Spleen (tissue), 11 donors: ENCODE measurements around the gene MTRFR. TPM values are rescaled to one million over a fixed set of nuclear protein-coding genes. Genes with fewer than 3 reads are reported as not detected.
"Not testable (repeated sequence)": the region's sequence is repeated elsewhere in the genome, so short reads cannot be mapped to it uniquely, and the experiment has no call there.

Source experiments
- DNase-seq: peaks from one replicate; pipeline ENCODE4 v3.0.0-alpha.2; 2020
- H3K27ac ChIP-seq, 8 donors: fragments of 200-600 bp; sonication (generic) in 7 of 8; 1 replicate in 4 of 8; 2 replicates in 4 of 8; pipeline versions ENCODE4 v1.5.0 to v1.8.0; 2016 to 2021; ENCODE audit warnings: inconsistent platforms in 4 of 8, mild to moderate bottlenecking in 4 of 8, moderate library complexity in 1 of 8
- H3K27me3 ChIP-seq, 7 donors: fragments of 200-600 bp; sonication (generic) in 6 of 7; replicated peaks in 1 of 7; 1 replicate in 4 of 7; 2 replicates in 3 of 7; pipeline versions ENCODE4 v1.5.0 to v1.8.0; 2016 to 2021; ENCODE audit warnings: inconsistent platforms in 3 of 7, mild to moderate bottlenecking in 1 of 7
- H3K36me3 ChIP-seq, 6 donors: fragments of 200-600 bp; sonication (generic) in 5 of 6; 1 replicate in 4 of 6; 2 replicates in 2 of 6; pipeline versions ENCODE4 v1.5.0 to v1.8.0; 2016 to 2021; ENCODE audit warnings: inconsistent platforms in 2 of 6
- H3K4me1 ChIP-seq, 6 donors: fragments of 200-600 bp; sonication (generic) in 5 of 6; 1 replicate in 3 of 6; 2 replicates in 3 of 6; pipeline versions ENCODE4 v1.5.0 to v1.8.0; 2016 to 2021; ENCODE audit warnings: inconsistent platforms in 3 of 6
- H3K4me3 ChIP-seq, 8 donors: fragments of 200-600 bp; sonication (generic) in 7 of 8; 1 replicate in 4 of 8; 2 replicates in 4 of 8; pipeline versions ENCODE4 v1.5.0 to v1.8.0; 2016 to 2021; ENCODE audit warnings: inconsistent platforms in 4 of 8, mild to moderate bottlenecking in 4 of 8, moderate library complexity in 2 of 8
- H3K9me3 ChIP-seq, 8 donors: fragments of 200-600 bp; sonication (generic) in 7 of 8; 1 replicate in 4 of 8; 2 replicates in 4 of 8; pipeline versions ENCODE4 v1.5.0 to v1.8.0; 2016 to 2021; ENCODE audit warnings: inconsistent platforms in 4 of 8
- POLR2A ChIP-seq, 3 donors: fragments of 450-650 bp; IDR thresholded peaks; one replicate each; pipeline ENCODE4 v1.5.1; 2017; ENCODE audit warnings: antibody characterized with exemption in 3 of 3, mild to moderate bottlenecking in 1 of 3
- POLR2AphosphoS5 ChIP-seq, 3 donors: sonication (generic); formaldehyde crosslinking; IDR thresholded peaks; one replicate each; pipeline ENCODE4 v1.5.1; 2017; ENCODE audit warnings: antibody characterized with exemption in 3 of 3
- WGBS, 5 donors: extraction: QIAGEN DNeasy Blood & Tissue Kit in 3 of 5; methylation state at CpG; one replicate each; pipeline versions ENCODE4 v1.1.5 to v1.1.7; 2013 to 2018; 5-methylcytosine and 5-hydroxymethylcytosine counted together
- intact Hi-C: fragments of 100-400 bp; cut with DNase I; formaldehyde crosslinking; loops from one replicate; pipeline ENCODE4 v1.15.0; 2023; ENCODE audit warnings: low total_unique reads
- polyA plus RNA-seq, 3 donors: library from polyadenylated mRNA; stranded (reverse); fragments of 200-250 nt; gene quantifications; one replicate each; pipeline ENCODE4 v1.2.1, GENCODE V29; 2013
- total RNA-seq, 7 donors: library from RNA; depleted of rRNA in 3 of 7; stranded (reverse); fragments of >200 nt in 3 of 7; fragmentation: NEBNext Ultra II Directional in 4 of 7; extraction: Animal tissue kit (Norgen Biotek cat#: 25700) in 4 of 7; gene quantifications; one replicate each; pipeline versions ENCODE4 v1.1.0 to v1.2.1, GENCODE V29; 2016 to 2021
- TF ChIP-seq, protein P1 (sequence below), 11 experiments: fragments of 200-600 bp in 7 of 11; fragments of 450-650 bp in 4 of 11; sonication (generic) in 4 of 11; IDR thresholded peaks in 8 of 11; conservative IDR thresholded peaks in 3 of 11; 1 replicate in 7 of 11; 2 replicates in 4 of 11; pipeline versions ENCODE4 v1.4.0 to v1.8.0; 2016 to 2021; ENCODE audit warnings: antibody characterized with exemption in 11 of 11, inconsistent platforms in 4 of 11, mild to moderate bottlenecking in 1 of 11
- donor health status: healthy with polysubstance abuse.
- donor health status: DM: no; HTN: no; CAD: no; lungs with moderate emphysema.
- donor health status: DM: no; HTN: no; CAD: no.
- donor health status: Bipolar disorder and iron deficiency.
- donor health status: healthy.
- donor health status: DM: no; HTN: no; CAD: no.
- donor health status: DM: yes; HTN: yes; CAD: no.

The MTRFR gene
- total and polyA plus RNA-seq, 10 donors: 11.9 to 21.0 (median 16.2) TPM

DNA sequence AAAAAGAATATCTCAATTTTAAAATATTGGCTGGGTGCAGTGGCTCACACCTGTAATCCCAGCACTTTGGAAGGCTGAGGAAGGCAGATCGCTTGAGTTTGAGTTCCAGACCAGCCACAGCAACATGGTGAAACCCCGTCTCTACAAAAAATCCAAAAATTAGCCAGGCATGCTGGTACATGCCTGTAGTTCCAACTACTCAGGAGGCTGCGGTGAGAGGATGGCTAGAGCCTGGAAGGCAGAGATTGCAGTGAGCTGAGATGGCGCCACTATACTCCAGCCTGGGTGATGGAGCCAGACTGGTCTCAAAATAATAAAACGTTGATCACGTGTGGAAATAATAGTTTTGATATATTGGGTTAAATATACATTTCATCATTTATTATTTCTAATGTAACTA lies 5.7 kb downstream of the MTRFR start:
- WGBS, 5 donors: 81 to 95% (median 92%) methylated on average over 6 of the region's 6 CpGs
- DNase-seq: no peak
- peaks cover 0 to 62% (median 5%) of the 10 kb centered on the region in 6 donors for H3K36me3 ChIP-seq
- no peak overlapping the region for H3K27ac ChIP-seq
- H3K4me1 ChIP-seq: peaks cover 31 to 81% (median 61%) of the 10 kb centered on the region in 6 donors
- intact Hi-C loops: loop anchor here (5.0 to 10.0 kb wide), 2 partner anchors 197 to 384 kb away; no protein-coding TSS in a partner anchor
- H3K4me3 ChIP-seq: no peak overlapping the region
- H3K27me3 ChIP-seq: no peaks in the 10 kb centered on the region
- TF ChIP-seq POLR2AphosphoS5 (IDR thresholded peaks at IDR 0.05): no peak
- TF ChIP-seq, protein P1, sequence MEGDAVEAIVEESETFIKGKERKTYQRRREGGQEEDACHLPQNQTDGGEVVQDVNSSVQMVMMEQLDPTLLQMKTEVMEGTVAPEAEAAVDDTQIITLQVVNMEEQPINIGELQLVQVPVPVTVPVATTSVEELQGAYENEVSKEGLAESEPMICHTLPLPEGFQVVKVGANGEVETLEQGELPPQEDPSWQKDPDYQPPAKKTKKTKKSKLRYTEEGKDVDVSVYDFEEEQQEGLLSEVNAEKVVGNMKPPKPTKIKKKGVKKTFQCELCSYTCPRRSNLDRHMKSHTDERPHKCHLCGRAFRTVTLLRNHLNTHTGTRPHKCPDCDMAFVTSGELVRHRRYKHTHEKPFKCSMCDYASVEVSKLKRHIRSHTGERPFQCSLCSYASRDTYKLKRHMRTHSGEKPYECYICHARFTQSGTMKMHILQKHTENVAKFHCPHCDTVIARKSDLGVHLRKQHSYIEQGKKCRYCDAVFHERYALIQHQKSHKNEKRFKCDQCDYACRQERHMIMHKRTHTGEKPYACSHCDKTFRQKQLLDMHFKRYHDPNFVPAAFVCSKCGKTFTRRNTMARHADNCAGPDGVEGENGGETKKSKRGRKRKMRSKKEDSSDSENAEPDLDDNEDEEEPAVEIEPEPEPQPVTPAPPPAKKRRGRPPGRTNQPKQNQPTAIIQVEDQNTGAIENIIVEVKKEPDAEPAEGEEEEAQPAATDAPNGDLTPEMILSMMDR (IDR thresholded peaks at IDR 0.05 in 8 of 11, conservative IDR thresholded peaks at IDR 0.05 in 3 of 11): no peak
- TF ChIP-seq POLR2A (IDR thresholded peaks at IDR 0.05): no peak
- no peaks in the 10 kb centered on the region for H3K9me3 ChIP-seq

DNA sequence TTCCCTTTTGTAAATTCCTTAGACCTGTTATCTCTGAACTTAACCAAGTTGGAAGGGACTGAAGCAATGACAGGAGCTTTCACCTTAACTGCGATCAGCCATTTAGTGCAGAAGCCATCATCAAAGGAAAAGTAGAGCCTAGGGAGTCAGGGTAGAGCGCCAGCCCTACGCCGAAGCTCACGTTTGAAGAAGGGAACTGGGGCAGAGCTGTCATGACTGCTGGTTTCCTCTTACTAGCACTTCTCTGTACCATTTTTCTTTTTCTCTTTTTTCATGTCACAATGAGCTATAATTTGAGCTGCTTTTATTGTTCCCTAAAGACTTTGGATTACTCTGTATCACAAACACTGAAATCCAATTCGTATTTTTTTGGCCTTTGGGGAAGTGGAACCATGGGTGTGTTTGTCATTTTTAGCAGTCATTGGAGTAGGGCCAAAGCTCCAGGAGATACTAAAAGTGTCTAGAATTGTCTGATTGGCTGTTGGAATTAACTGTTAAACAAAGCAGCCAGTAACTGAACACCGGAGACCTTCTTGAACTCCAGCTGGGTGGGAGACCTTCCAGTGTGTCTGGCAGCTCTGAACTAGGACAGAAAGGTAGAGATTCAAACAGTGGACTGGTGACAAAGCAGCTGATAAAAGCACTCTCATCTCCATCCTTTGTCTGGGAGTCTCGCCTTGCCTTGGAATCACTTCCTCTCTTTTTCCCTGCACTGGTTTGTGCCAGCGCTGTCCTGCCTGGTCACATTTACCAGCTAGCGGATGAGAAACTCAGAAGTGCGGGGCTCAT lies 9.1 kb downstream of the MTRFR start:
- H3K9me3 ChIP-seq: no peaks in the 10 kb centered on the region
- no peaks in the 10 kb centered on the region for H3K27me3 ChIP-seq
- H3K36me3 ChIP-seq: peaks cover 0 to 53% (median 5%) of the 10 kb centered on the region in 6 donors
- TF ChIP-seq POLR2AphosphoS5 (IDR thresholded peaks at IDR 0.05): peak in 1 of 3 donors; percentile 43
- TF ChIP-seq, protein P1 (IDR thresholded peaks at IDR 0.05 in 8 of 11, conservative IDR thresholded peaks at IDR 0.05 in 3 of 11): no peak
- peak overlapping the region in 7 of 8 donors; percentile 2 to 60 (median 25) for H3K27ac ChIP-seq
- intact Hi-C loops: no loop called here
- no peak for DNase-seq
- no peak overlapping the region for H3K4me3 ChIP-seq
- peaks cover 11 to 72% (median 30%) of the 10 kb centered on the region in 6 donors for H3K4me1 ChIP-seq
- WGBS, 5 donors: 37 to 48% (median 39%) methylated on average over 11 of the region's 11 CpGs

DNA sequence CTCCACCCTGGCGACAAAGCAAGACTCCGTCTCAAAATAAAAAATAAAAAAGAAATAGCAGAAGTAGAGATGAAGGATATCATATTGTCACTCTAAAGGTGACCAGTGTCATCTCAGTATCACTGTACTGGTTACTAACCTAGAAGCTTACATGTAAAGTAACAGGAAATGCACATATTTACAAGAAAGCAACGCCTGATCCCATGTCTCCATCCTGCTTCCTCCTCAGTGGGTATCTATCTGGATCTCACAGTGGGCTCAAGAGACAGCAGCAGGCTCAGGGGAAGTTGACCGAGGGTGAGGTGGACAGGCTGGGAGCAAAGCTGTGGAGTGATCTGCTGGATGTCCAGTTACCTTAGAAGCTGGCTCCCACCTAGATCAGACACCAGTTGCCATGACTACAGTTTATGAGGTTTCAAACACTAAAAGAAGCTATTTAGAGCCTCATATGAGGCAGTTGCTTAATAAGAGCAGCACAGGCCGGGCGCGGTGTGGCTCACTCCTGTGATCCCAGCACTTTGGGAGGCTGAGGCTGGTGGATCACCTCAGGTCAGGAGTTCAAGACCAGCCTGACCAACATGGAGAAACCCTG lies 10.5 kb downstream of the MTRFR start:
- H3K27me3 ChIP-seq: no peaks in the 10 kb centered on the region
- intact Hi-C loops: no loop called here
- 70 to 89% (median 73%) methylated on average over 7 of the region's 7 CpGs for WGBS, 5 donors
- peaks cover 0 to 4% (median 0%) of the 10 kb centered on the region in 8 donors for H3K9me3 ChIP-seq
- peaks cover 0 to 62% (median 9%) of the 10 kb centered on the region in 6 donors for H3K36me3 ChIP-seq
- DNase-seq: no peak
- no peak overlapping the region for H3K4me3 ChIP-seq
- H3K4me1 ChIP-seq: peaks cover 0 to 63% (median 17%) of the 10 kb centered on the region in 6 donors
- no peak overlapping the region for H3K27ac ChIP-seq
- no peak for TF ChIP-seq POLR2A (IDR thresholded peaks at IDR 0.05)
- TF ChIP-seq POLR2AphosphoS5 (IDR thresholded peaks at IDR 0.05): no peak
- TF ChIP-seq, protein P1 (IDR thresholded peaks at IDR 0.05 in 8 of 11, conservative IDR thresholded peaks at IDR 0.05 in 3 of 11): no peak

DNA sequence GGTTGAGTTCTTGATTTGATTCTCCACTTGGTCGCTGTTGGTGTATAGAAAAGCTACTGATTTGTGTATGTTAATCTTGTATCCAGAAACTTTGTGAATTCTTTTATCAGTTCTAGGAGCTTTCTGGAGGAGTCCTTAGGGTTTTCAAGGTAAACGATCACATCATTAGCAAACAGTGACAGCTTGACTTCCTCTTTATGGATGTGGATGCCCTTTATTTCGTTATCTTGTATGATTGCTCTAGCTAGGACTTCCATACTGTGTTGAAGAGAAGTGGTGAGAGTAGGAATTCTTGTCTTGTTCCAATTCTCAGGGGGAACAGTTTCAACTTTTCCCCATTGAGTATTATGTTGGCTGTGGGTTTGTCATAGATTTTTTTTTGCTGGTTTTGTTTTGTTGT lies 12.4 kb downstream of the MTRFR start:
- Histone ChIP-seq H3K36me3 (peaks cover 0 to 57% (median 9%) of the 10 kb centered on the region in 6 donors), H3K9me3 (peaks cover 0 to 4% (median 0%) of the 10 kb centered on the region in 8 donors), H3K27me3 (no peaks in the 10 kb centered on the region), H3K4me1 (peaks cover 3 to 65% (median 20%) of the 10 kb centered on the region in 6 donors), H3K4me3 (no peak overlapping the region), H3K27ac (no peak overlapping the region)
- intact Hi-C loops: no loop called here
- WGBS, 5 donors: 55 to 74% (median 67%) methylated on average over 3 of the region's 3 CpGs
- no peak for DNase-seq
- TF ChIP-seq POLR2A (IDR thresholded peaks at IDR 0.05): no peak
- no peak for TF ChIP-seq POLR2AphosphoS5 (IDR thresholded peaks at IDR 0.05)
- TF ChIP-seq, protein P1 (IDR thresholded peaks at IDR 0.05 in 8 of 11, conservative IDR thresholded peaks at IDR 0.05 in 3 of 11): no peak

DNA sequence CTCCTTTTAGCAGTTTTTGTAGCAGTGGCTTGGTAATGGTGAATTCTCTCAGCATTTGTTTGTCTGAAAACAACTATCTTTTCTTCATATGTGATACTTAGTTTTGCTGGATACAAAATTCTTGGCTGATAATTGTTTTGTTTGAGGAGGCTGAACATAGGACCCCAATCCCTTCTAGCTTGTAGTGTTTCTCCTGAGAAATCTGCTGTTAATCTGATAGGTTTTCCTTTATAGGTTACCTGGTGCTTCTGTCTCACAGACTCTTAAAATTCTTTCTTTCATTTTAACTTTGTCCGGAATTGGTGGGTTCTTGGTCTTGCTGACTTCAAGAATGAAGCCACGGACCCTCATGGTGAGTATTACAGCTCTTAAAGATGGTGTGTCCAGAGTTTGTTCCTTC lies 14.9 kb downstream of the MTRFR start:
- peaks cover 0 to 59% (median 18%) of the 10 kb centered on the region in 6 donors for H3K4me1 ChIP-seq
- peaks cover 0 to 56% (median 10%) of the 10 kb centered on the region in 6 donors for H3K36me3 ChIP-seq
- H3K27ac ChIP-seq, H3K4me3 ChIP-seq, intact Hi-C loops, H3K9me3 ChIP-seq, DNase-seq, H3K27me3 ChIP-seq: not testable (repeated sequence)
- WGBS, 5 donors: 91 to 100% (median 97%) methylated on average over 2 of the region's 2 CpGs
